GM23248 (cell line): ENCODE results near the gene GSN.

Experiments
- EZH2 ChIP-seq: fragments of 200-600 bp; sonication (generic); IDR thresholded peaks from 2 replicates; pipeline ENCODE4 v1.6.1; 2018; ENCODE audit warnings: antibody characterized with exemption, mild to moderate bottlenecking; ENCODE audit not compliant: insufficient read depth, poor library complexity, severe bottlenecking
- EZH2phosphoT487 ChIP-seq: fragments of 200-600 bp; sonication (generic); IDR thresholded peaks from 2 replicates; pipeline ENCODE4 v1.6.1; 2018; ENCODE audit warnings: antibody characterized with exemption, moderate library complexity, mild to moderate bottlenecking, low read depth; ENCODE audit not compliant: insufficient read depth

GRCh38 chr9:121272401-121272948 is 4.5 kb downstream of the GSN start:
- TF ChIP-seq EZH2, result no peak
- TF ChIP-seq EZH2phosphoT487, result no peak
